Myocyte (in vitro differentiated cells): ENCODE data around the gene CDSN. TPM values are rescaled to one million over a fixed set of nuclear protein-coding genes. Genes with fewer than 3 reads are reported as not detected.
"Not testable (repeated sequence)": the region's sequence is repeated elsewhere in the genome, so short reads cannot be mapped to it uniquely, and the experiment has no call there.

Experiments
- DNase-seq: peaks from one replicate; pipeline ENCODE4 v3.0.0-alpha.2; 2012; ENCODE audit warnings: low read depth
- total RNA-seq: library from RNA; depleted of rRNA; stranded (reverse); fragments of >200 nt; gene quantifications from 2 replicates; pipeline ENCODE4 v1.2.3, GENCODE V29; 2014

Gene CDSN
- total RNA-seq, 1 donor from 2014 or later: not detected

- no peak for DNase-seq
Measured at GRCh38 chr6:31090973-31091364, 29.3 kb downstream of the CDSN start.

GRCh38 chr6:31090275-31090972 lies 29.8 kb downstream of the CDSN start:
- DNase-seq: no peak

- DNase-seq: peak; percentile 93
Measured at GRCh38 chr6:31087494-31088089, 32.7 kb downstream of the CDSN start.

GRCh38 chr6:31086788-31087440 lies 33.3 kb downstream of the CDSN start:
- DNase-seq: peak; percentile 80

- peak; percentile 98 for DNase-seq
Measured at GRCh38 chr6:31083742-31084354, 36.4 kb downstream of the CDSN start.

- DNase-seq: no peak
Measured at GRCh38 chr6:31081872-31082271, 38.4 kb downstream of the CDSN start.

GRCh38 chr6:31079656-31080261 lies 40.5 kb downstream of the CDSN start:
- peak; percentile 70 for DNase-seq

- no peak for DNase-seq
Measured at GRCh38 chr6:31076611-31077010, 43.6 kb downstream of the CDSN start.

- DNase-seq: no peak
Measured at GRCh38 chr6:31075528-31075927, 44.7 kb downstream of the CDSN start.

GRCh38 chr6:31074401-31074800 lies 45.8 kb downstream of the CDSN start:
- no peak for DNase-seq

GRCh38 chr6:31070711-31071197 lies 49.5 kb downstream of the CDSN start:
- peak; percentile 74 for DNase-seq

- peak; percentile 83 for DNase-seq
Measured at GRCh38 chr6:31068669-31069340, 51.4 kb downstream of the CDSN start.

GRCh38 chr6:31067891-31068668 lies 52.2 kb downstream of the CDSN start:
- DNase-seq: not testable (repeated sequence)

GRCh38 chr6:31067028-31067427 lies 53.2 kb downstream of the CDSN start:
- DNase-seq: not testable (repeated sequence)

- peak; percentile 58 for DNase-seq
Measured at GRCh38 chr6:31065556-31065955, 54.7 kb downstream of the CDSN start.

Other genes with a start within 250 kb of the CDSN start
- 88.6 and 89.0 TPM in 2 replicates for gene DDR1, start 235.9 kb downstream of the CDSN start, total RNA-seq
- 5.5 and 7.3 TPM in 2 replicates for gene GTF2H4, start 212.2 kb downstream of the CDSN start, total RNA-seq
- gene VARS2, start 206.2 kb downstream of the CDSN start, total RNA-seq: 21.3 and 21.7 TPM in 2 replicates
- not detected in 2 replicates for gene SFTA2, start 188.3 kb downstream of the CDSN start, total RNA-seq
- gene MUCL3, start 179.5 kb downstream of the CDSN start, total RNA-seq: not detected in 2 replicates
- gene MUC21, start 136.7 kb downstream of the CDSN start, total RNA-seq: not detected in 2 replicates
- gene MUC22, start 110.0 kb downstream of the CDSN start, total RNA-seq: not detected in 2 replicates
- gene C6orf15, start 7.9 kb downstream of the CDSN start, total RNA-seq: 1.2 and 2.4 TPM in 2 replicates
- gene PSORS1C1, start 5.6 kb downstream of the CDSN start, total RNA-seq: 0.21 and 0.29 TPM in 2 replicates
- gene PSORS1C2, start 18.6 kb upstream of the CDSN start, total RNA-seq: not detected in 2 replicates
- 11.9 and 19.8 TPM in 2 replicates for gene CCHCR1, start 37.4 kb upstream of the CDSN start, total RNA-seq
- 2.8 and 4.0 TPM in 2 replicates for gene TCF19, start 38.1 kb upstream of the CDSN start, total RNA-seq
- gene POU5F1, start 50.2 kb upstream of the CDSN start, total RNA-seq: 1.4 and 2.5 TPM in 2 replicates
- gene HLA-C, start 151.6 kb upstream of the CDSN start, total RNA-seq: 348 and 447 TPM in 2 replicates
- gene HLA-B, start 236.7 kb upstream of the CDSN start, total RNA-seq: 137 and 270 TPM in 2 replicates